ENCODE measurements around the gene TSEN54. TPM values are rescaled to one million over a fixed set of nuclear protein-coding genes. Genes with fewer than 3 reads are reported as not detected.

The TSEN54 gene
- total RNA-seq, 2 experiments from 2014 or later, result 73.3 to 78.7 TPM

GRCh38 chr17:75558666-75559530 lies 42.6 kb downstream of the TSEN54 start:
- ChIA-PET POLR2A (no interaction called here), CTCF (no interaction called here)
- Histone ChIP-seq H3K9me3 (ENCODE audit: control insufficient read depth in 1 of 2, insufficient read depth in 1 of 2, low read length in 2 of 2) (no peaks in the 10 kb centered on the region), H3K4me1 (ENCODE audit: insufficient read depth, low read length) (no peaks in the 10 kb centered on the region), H3K36me3 (ENCODE audit: insufficient read depth, low read length) (peaks cover 26% of the 10 kb centered on the region), H3K4me3 (ENCODE audit: low read length) (no peak overlapping the region), H3K27ac (ENCODE audit: low read depth in 1 of 2, low read length in 2 of 2) (no peak overlapping the region), H3K27me3 (ENCODE audit: control insufficient read depth in 1 of 2, insufficient read depth in 2 of 2, low read length in 2 of 2) (no peaks in the 10 kb centered on the region)
- Mint-ChIP-seq H3K4me1 (ENCODE audit: low read depth) (no peaks in the 10 kb centered on the region), H3K36me3 (ENCODE audit: low read depth) (peaks cover 11% of the 10 kb centered on the region), H3K27ac (no peak overlapping the region), H3K9me3 (no peaks in the 10 kb centered on the region), H3K27me3 (no peaks in the 10 kb centered on the region), H3K4me3 (no peak overlapping the region)
- TF ChIP-seq CTCF (IDR thresholded peaks at IDR 0.05), result no peak
- intact Hi-C loops (cut with DNase I, micrococcal nuclease), result no loop called here
- no peak for ATAC-seq (ENCODE audit: poor library complexity)
- DNase-seq, result no peak

GRCh38 chr17:75559958-75560533 lies 43.7 kb downstream of the TSEN54 start:
- Histone ChIP-seq H3K9me3 (ENCODE audit: control insufficient read depth in 1 of 2, insufficient read depth in 1 of 2, low read length in 2 of 2) (no peaks in the 10 kb centered on the region), H3K4me1 (ENCODE audit: insufficient read depth, low read length) (no peaks in the 10 kb centered on the region), H3K27me3 (ENCODE audit: control insufficient read depth in 1 of 2, insufficient read depth in 2 of 2, low read length in 2 of 2) (no peaks in the 10 kb centered on the region), H3K4me3 (ENCODE audit: low read length) (no peak overlapping the region), H3K36me3 (ENCODE audit: insufficient read depth, low read length) (peaks cover 30% of the 10 kb centered on the region), H3K27ac (ENCODE audit: low read depth in 1 of 2, low read length in 2 of 2) (no peak overlapping the region)
- intact Hi-C loops (cut with DNase I, micrococcal nuclease), result no loop called here
- H3K4me3 Mint-ChIP-seq, result no peak overlapping the region
- CTCF ChIA-PET, result no interaction called here
- POLR2A ChIA-PET, result no interaction called here
- H3K9me3 Mint-ChIP-seq, result no peaks in the 10 kb centered on the region
- no peak for ATAC-seq (ENCODE audit: poor library complexity)
- peaks cover 11% of the 10 kb centered on the region for H3K36me3 Mint-ChIP-seq (ENCODE audit: low read depth)
- TF ChIP-seq CTCF (IDR thresholded peaks at IDR 0.05), result no peak
- DNase-seq, result no peak
- H3K27ac Mint-ChIP-seq, result no peak overlapping the region
- H3K27me3 Mint-ChIP-seq, result no peaks in the 10 kb centered on the region
- H3K4me1 Mint-ChIP-seq (ENCODE audit: low read depth), result no peaks in the 10 kb centered on the region

GRCh38 chr17:75561927-75562603 lies 45.7 kb downstream of the TSEN54 start:
- TF ChIP-seq CTCF (IDR thresholded peaks at IDR 0.05), result no peak
- Mint-ChIP-seq H3K27ac (no peak overlapping the region), H3K4me1 (ENCODE audit: low read depth) (no peaks in the 10 kb centered on the region), H3K36me3 (ENCODE audit: low read depth) (peaks cover 23% of the 10 kb centered on the region), H3K9me3 (no peaks in the 10 kb centered on the region), H3K4me3 (no peak overlapping the region), H3K27me3 (no peaks in the 10 kb centered on the region)
- ChIA-PET POLR2A (no interaction called here), CTCF (no interaction called here)
- peaks cover 44% of the 10 kb centered on the region for H3K36me3 ChIP-seq (ENCODE audit: insufficient read depth, low read length)
- no peaks in the 10 kb centered on the region for H3K4me1 ChIP-seq (ENCODE audit: insufficient read depth, low read length)
- no peaks in the 10 kb centered on the region for H3K27me3 ChIP-seq (ENCODE audit: control insufficient read depth in 1 of 2, insufficient read depth in 2 of 2, low read length in 2 of 2)
- H3K27ac ChIP-seq (ENCODE audit: low read depth in 1 of 2, low read length in 2 of 2), result no peak overlapping the region
- no peaks in the 10 kb centered on the region for H3K9me3 ChIP-seq (ENCODE audit: control insufficient read depth in 1 of 2, insufficient read depth in 1 of 2, low read length in 2 of 2)
- ATAC-seq (ENCODE audit: poor library complexity) (no peak), DNase-seq (no peak)
- H3K4me3 ChIP-seq (ENCODE audit: low read length), result no peak overlapping the region
- intact Hi-C loops (cut with DNase I, micrococcal nuclease), result no loop called here

All from CD4-positive, alpha-beta T cell (primary cell).